OCI-LY7 (cell line): Measurements from ENCODE around the gene ATP6V1C2.

ENCODE experiments used
- EZH2phosphoT487 ChIP-seq: fragments of 200-600 bp; sonication (generic); IDR thresholded peaks from 2 replicates; pipeline ENCODE4 v1.6.1; 2018; ENCODE audit warnings: low read depth, borderline replicate concordance, mild to moderate bottlenecking, mixed run types, antibody characterized with exemption, low read length, moderate library complexity, mixed read lengths
- TF ChIP-seq, protein P1 (sequence below): fragments of 200-600 bp; sonication (generic); conservative IDR thresholded peaks from 2 replicates; pipeline ENCODE4 v1.5.1; 2014; ENCODE audit warnings: mild to moderate bottlenecking, antibody characterized with exemption, low read length, moderate library complexity, mixed read lengths

DNA sequence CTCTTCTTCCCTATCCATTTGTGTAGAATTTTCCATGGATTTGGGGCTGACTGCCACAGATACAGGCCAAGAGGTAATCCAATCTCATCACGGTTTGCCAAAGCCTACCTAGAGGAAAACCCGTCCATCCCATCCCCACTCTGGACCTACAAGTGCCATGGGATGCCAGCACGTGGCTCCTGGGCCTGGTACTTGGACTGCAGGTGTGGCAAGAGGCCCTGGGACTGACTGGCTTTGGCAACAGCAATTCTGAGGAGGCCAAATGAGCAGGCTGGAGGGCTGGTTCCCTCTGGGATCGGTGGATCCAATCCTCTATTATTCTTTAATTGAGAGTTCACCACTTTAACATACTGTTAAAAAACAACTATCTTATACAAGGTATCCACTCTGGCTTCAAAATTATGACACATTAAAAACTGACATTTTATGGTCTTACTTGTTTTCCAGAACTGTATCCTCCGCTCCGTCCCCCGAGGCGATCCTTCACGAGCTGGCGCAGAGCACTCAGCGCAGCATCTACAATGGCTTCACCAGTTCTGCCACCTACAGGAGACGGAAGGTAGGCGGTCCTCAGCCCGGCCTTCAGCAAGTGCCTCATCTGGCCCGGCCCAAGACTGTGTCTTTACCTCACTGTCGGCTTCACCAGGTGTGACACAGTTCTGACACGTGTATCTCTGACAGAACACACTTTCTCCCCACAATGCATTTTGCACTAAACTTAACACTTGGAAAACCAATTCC lies 71.4 kb downstream of the ATP6V1C2 start:
- TF ChIP-seq, protein P1, sequence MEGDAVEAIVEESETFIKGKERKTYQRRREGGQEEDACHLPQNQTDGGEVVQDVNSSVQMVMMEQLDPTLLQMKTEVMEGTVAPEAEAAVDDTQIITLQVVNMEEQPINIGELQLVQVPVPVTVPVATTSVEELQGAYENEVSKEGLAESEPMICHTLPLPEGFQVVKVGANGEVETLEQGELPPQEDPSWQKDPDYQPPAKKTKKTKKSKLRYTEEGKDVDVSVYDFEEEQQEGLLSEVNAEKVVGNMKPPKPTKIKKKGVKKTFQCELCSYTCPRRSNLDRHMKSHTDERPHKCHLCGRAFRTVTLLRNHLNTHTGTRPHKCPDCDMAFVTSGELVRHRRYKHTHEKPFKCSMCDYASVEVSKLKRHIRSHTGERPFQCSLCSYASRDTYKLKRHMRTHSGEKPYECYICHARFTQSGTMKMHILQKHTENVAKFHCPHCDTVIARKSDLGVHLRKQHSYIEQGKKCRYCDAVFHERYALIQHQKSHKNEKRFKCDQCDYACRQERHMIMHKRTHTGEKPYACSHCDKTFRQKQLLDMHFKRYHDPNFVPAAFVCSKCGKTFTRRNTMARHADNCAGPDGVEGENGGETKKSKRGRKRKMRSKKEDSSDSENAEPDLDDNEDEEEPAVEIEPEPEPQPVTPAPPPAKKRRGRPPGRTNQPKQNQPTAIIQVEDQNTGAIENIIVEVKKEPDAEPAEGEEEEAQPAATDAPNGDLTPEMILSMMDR, result peak; percentile 32; the same call in 1 of the 2 replicates
- no peak for TF ChIP-seq EZH2phosphoT487
